K562 (cell line): ENCODE measurements around the gene FLCN. TPM values are rescaled to one million over a fixed set of nuclear protein-coding genes. Genes with fewer than 3 reads are reported as not detected.
A peak's percentile ranks its signal among the peaks of the same experiment; 100 is the strongest.

Experiments
- CREM ChIP-seq: IDR thresholded peaks from 2 replicates; pipeline ENCODE4 v1.6.1; 2014; ENCODE audit warnings: antibody characterized with exemption, low read depth
- EGR1 ChIP-seq: fragments of 450-650 bp; conservative IDR thresholded peaks from 2 replicates; pipeline ENCODE4 v1.6.1; 2017; ENCODE audit warnings: mild to moderate bottlenecking
- RBBP5 ChIP-seq: fragments of 200-600 bp; sonication (generic); IDR thresholded peaks from 2 replicates; pipeline ENCODE4 v1.6.1; 2012; ENCODE audit warnings: borderline replicate concordance, mild to moderate bottlenecking, low read length, control low read depth, inconsistent platforms; ENCODE audit not compliant: insufficient read depth, poor library complexity, severe bottlenecking
- SAP30 ChIP-seq: fragments of 200-600 bp; sonication (generic); IDR thresholded peaks from 2 replicates; pipeline ENCODE4 v1.6.1; 2012; ENCODE audit warnings: borderline replicate concordance, low read depth, mild to moderate bottlenecking, moderate library complexity, low read length, control low read depth, inconsistent platforms; ENCODE audit not compliant: insufficient read depth, poor library complexity, severe bottlenecking
- STAT5A ChIP-seq: IDR thresholded peaks from 2 replicates; pipeline ENCODE4 v1.6.1; 2012; ENCODE audit warnings: low read length, inconsistent platforms, borderline replicate concordance
- TAF1 ChIP-seq: IDR thresholded peaks from 2 replicates; pipeline ENCODE4 v1.6.1; 2011; ENCODE audit warnings: mild to moderate bottlenecking, low read length, moderate library complexity; ENCODE audit not compliant: insufficient read depth, control insufficient read depth, severe bottlenecking; ENCODE audit errors: extremely low read depth
- ZNF384 ChIP-seq: IDR thresholded peaks from 2 replicates; pipeline ENCODE4 v1.6.1; 2012; ENCODE audit warnings: low read depth, low read length, improper control_type of control experiment
- ZNF584 ChIP-seq: fragments of 200-800 bp; sonication (Bioruptor generic); IDR thresholded peaks from 2 replicates; pipeline ENCODE4 v1.6.1; 2016; ENCODE audit warnings: low read depth, mild to moderate bottlenecking, missing genetic modification characterization, missing compliant biosample characterization
- ZNF668 ChIP-seq: fragments of 250-450 bp; sonication (Bioruptor Pico); IDR thresholded peaks from 2 replicates; pipeline ENCODE4 v1.8.0; 2022; ENCODE audit warnings: mild to moderate bottlenecking, inconsistent platforms
- polyA plus RNA-seq, 8 experiments: library from polyadenylated mRNA; depleted of rRNA in 4 of 8; stranded (reverse) in 5 of 8; unstranded in 3 of 8; fragments of >200 nt; fragmentation: Nextera tagmentation in 2 of 8; fragmentation: Illumina TruSeq in 1 of 8; extraction: Ambion mirVana in 2 of 8; extraction: Trizol in 1 of 8; gene quantifications; 2 replicates each; pipeline versions ENCODE4 v1.2.1 to v1.2.3, GENCODE V29; 2011 to 2014; ENCODE audit warnings: inconsistent platforms in 1 of 8, missing spikeins in 1 of 8
- total RNA-seq, 7 experiments: library from RNA; depleted of rRNA in 6 of 7; stranded (reverse); fragments of >200 nt in 6 of 7; fragmentation: Illumina TruSeq in 2 of 7; extraction: Trizol in 2 of 7; gene quantifications; 2 replicates each; pipeline versions ENCODE4 v1.2.1 to v1.2.3, GENCODE V29; 2011 to 2021; ENCODE audit warnings: low replicate concordance in 1 of 7
- TF ChIP-seq, protein P1 (sequence below): sonication (generic); formaldehyde crosslinking; IDR thresholded peaks from 2 replicates; pipeline ENCODE4 v1.8.1; 2023; ENCODE audit warnings: mild to moderate bottlenecking, missing genetic modification reagents
- TF ChIP-seq, protein P2 (sequence below): sonication (generic); formaldehyde crosslinking; IDR thresholded peaks from 2 replicates; pipeline ENCODE4 v1.8.0; 2023; ENCODE audit warnings: mild to moderate bottlenecking, missing genetic modification reagents
- TF ChIP-seq, protein P3 (sequence below), 2 experiments: fragments of 200-800 bp in 1 of 2; sonication (Bioruptor generic) in 1 of 2; sonication (generic) in 1 of 2; formaldehyde crosslinking in 1 of 2; IDR thresholded peaks in 1 of 2; conservative IDR thresholded peaks in 1 of 2; 2 replicates each; pipeline versions ENCODE4 v1.5.0 to v1.6.1; 2016 to 2020; ENCODE audit warnings: missing compliant biosample characterization in 1 of 2, missing genetic modification characterization in 1 of 2, missing genetic modification reagents in 1 of 2

Gene FLCN
- total and polyA plus RNA-seq, 9 of the 15 experiments (the other 6 are each of a cell fraction or from before 2014, with no cell fraction given), result 1.6 to 33.5 (median 10.9) TPM

DNA sequence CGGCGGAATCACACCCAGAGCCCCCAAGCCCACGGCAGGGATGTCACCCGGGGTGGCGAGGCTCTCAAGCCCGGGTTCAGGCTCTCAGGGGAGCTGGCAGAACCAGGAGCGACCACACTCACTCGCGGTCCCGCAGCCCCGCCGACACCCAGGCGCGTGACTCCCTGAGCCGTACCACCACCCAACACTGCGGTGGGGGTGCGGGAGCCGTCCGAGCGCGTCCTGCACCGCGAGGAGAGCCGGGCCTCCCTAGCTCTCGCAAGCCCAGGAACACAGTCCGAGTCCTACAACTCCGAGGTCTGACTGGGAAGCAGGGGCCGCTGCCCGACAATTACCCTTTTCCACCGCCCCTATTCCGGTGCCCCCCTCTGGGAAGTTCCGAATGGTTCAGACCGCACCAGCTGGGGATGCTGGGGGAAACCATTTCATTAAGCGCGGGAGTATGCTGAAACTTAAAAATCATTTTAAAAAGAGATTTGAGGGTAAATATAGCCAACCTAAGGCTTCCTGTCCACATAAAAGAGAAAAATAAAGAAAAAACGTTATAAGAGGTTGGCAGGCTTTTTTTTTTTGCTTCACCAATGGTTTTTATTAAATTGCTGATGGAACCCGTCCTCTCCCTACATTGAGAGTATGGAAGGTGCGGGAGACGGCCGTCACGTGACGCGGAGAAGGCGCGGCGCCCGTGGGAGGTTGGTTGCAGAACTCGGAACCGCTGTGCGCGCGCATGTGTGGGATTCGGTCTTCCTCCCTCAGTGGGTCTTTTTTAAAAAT, at the start of gene FLCN (continued):
- TF ChIP-seq, protein P1, sequence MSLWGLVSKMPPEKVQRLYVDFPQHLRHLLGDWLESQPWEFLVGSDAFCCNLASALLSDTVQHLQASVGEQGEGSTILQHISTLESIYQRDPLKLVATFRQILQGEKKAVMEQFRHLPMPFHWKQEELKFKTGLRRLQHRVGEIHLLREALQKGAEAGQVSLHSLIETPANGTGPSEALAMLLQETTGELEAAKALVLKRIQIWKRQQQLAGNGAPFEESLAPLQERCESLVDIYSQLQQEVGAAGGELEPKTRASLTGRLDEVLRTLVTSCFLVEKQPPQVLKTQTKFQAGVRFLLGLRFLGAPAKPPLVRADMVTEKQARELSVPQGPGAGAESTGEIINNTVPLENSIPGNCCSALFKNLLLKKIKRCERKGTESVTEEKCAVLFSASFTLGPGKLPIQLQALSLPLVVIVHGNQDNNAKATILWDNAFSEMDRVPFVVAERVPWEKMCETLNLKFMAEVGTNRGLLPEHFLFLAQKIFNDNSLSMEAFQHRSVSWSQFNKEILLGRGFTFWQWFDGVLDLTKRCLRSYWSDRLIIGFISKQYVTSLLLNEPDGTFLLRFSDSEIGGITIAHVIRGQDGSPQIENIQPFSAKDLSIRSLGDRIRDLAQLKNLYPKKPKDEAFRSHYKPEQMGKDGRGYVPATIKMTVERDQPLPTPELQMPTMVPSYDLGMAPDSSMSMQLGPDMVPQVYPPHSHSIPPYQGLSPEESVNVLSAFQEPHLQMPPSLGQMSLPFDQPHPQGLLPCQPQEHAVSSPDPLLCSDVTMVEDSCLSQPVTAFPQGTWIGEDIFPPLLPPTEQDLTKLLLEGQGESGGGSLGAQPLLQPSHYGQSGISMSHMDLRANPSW (CRISPR knock-in tag), result no peak
- TF ChIP-seq, protein P2, sequence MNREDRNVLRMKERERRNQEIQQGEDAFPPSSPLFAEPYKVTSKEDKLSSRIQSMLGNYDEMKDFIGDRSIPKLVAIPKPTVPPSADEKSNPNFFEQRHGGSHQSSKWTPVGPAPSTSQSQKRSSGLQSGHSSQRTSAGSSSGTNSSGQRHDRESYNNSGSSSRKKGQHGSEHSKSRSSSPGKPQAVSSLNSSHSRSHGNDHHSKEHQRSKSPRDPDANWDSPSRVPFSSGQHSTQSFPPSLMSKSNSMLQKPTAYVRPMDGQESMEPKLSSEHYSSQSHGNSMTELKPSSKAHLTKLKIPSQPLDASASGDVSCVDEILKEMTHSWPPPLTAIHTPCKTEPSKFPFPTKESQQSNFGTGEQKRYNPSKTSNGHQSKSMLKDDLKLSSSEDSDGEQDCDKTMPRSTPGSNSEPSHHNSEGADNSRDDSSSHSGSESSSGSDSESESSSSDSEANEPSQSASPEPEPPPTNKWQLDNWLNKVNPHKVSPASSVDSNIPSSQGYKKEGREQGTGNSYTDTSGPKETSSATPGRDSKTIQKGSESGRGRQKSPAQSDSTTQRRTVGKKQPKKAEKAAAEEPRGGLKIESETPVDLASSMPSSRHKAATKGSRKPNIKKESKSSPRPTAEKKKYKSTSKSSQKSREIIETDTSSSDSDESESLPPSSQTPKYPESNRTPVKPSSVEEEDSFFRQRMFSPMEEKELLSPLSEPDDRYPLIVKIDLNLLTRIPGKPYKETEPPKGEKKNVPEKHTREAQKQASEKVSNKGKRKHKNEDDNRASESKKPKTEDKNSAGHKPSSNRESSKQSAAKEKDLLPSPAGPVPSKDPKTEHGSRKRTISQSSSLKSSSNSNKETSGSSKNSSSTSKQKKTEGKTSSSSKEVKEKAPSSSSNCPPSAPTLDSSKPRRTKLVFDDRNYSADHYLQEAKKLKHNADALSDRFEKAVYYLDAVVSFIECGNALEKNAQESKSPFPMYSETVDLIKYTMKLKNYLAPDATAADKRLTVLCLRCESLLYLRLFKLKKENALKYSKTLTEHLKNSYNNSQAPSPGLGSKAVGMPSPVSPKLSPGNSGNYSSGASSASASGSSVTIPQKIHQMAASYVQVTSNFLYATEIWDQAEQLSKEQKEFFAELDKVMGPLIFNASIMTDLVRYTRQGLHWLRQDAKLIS (CRISPR knock-in tag), result peak; percentile 42; the same call in 1 of the 2 replicates
- TF ChIP-seq CREM (peak; percentile 25; the same call in 1 of the 2 replicates), STAT5A (no peak), SAP30 (peak; percentile 70), RBBP5 (peak; percentile 74), ZNF384 (no peak), TAF1 (peak; percentile 70), ZNF584 (CRISPR knock-in tag) (peak; percentile 29; the same call in 1 of the 2 replicates), ZNF668 (CRISPR knock-in tag) (no peak), EGR1 (peak; percentile 43)
- TF ChIP-seq, protein P3, sequence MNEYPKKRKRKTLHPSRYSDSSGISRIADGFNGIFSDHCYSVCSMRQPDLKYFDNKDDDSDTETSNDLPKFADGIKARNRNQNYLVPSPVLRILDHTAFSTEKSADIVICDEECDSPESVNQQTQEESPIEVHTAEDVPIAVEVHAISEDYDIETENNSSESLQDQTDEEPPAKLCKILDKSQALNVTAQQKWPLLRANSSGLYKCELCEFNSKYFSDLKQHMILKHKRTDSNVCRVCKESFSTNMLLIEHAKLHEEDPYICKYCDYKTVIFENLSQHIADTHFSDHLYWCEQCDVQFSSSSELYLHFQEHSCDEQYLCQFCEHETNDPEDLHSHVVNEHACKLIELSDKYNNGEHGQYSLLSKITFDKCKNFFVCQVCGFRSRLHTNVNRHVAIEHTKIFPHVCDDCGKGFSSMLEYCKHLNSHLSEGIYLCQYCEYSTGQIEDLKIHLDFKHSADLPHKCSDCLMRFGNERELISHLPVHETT (CRISPR knock-in tag; conservative IDR thresholded peaks at IDR 0.05 in 1 of 2, IDR thresholded peaks at IDR 0.05 in 1 of 2), result no peak
